H9 (cell line): ENCODE measurements around the gene RGS8. TPM values are rescaled to one million over a fixed set of nuclear protein-coding genes. Genes with fewer than 3 reads are reported as not detected.
A peak's percentile ranks its signal among the peaks of the same experiment; 100 is the strongest.

Experiments
- DNase-seq: peaks from one replicate; pipeline ENCODE4 v3.0.0-alpha.2; 2017
- H2AFZ ChIP-seq: one replicate; pipeline ENCODE4 v1.6.1; 2013; ENCODE audit warnings: mild to moderate bottlenecking, low read length, control low read depth, moderate library complexity
- H2AK5ac ChIP-seq: 2 replicates; pipeline ENCODE4 v1.6.1; 2013; ENCODE audit warnings: low read length, control low read depth, mixed read lengths; ENCODE audit not compliant: insufficient read length
- H2BK120ac ChIP-seq: one replicate; pipeline ENCODE4 v1.6.1; 2013; ENCODE audit warnings: low read depth, mild to moderate bottlenecking, low read length, control low read depth, inconsistent platforms; ENCODE audit not compliant: poor library complexity, severe bottlenecking
- H2BK12ac ChIP-seq: 2 replicates; pipeline ENCODE4 v1.6.1; 2013; ENCODE audit warnings: low read length, control low read depth, mixed read lengths, low read depth; ENCODE audit not compliant: insufficient read length
- H2BK15ac ChIP-seq: 2 replicates; pipeline ENCODE4 v1.6.1; 2013; ENCODE audit warnings: low read depth, low read length, control low read depth
- H2BK20ac ChIP-seq: one replicate; pipeline ENCODE4 v1.6.1; 2013; ENCODE audit warnings: low read depth, mild to moderate bottlenecking, low read length, control low read depth, inconsistent platforms; ENCODE audit not compliant: poor library complexity, severe bottlenecking
- H2BK5ac ChIP-seq: 2 replicates; pipeline ENCODE4 v1.6.1; 2013; ENCODE audit warnings: low read length, control low read depth, mixed read lengths; ENCODE audit not compliant: insufficient read length
- H3K14ac ChIP-seq: 2 replicates; pipeline ENCODE4 v1.6.1; 2013; ENCODE audit warnings: low read length, control low read depth; ENCODE audit not compliant: insufficient read depth
- H3K18ac ChIP-seq: 2 replicates; pipeline ENCODE4 v1.6.1; 2013; ENCODE audit warnings: low read depth, mild to moderate bottlenecking, mixed read lengths, low read length, control low read depth; ENCODE audit not compliant: insufficient read length
- H3K23ac ChIP-seq: 2 replicates; pipeline ENCODE4 v1.6.1; 2013; ENCODE audit warnings: low read length, control low read depth, mixed read lengths, low read depth; ENCODE audit not compliant: insufficient read length
- H3K23me2 ChIP-seq: 2 replicates; pipeline ENCODE4 v1.6.1; 2013; ENCODE audit warnings: low read depth, mild to moderate bottlenecking, mixed read lengths, low read length, control low read depth; ENCODE audit not compliant: insufficient read length, poor library complexity, severe bottlenecking
- H3K27ac ChIP-seq: 2 replicates; pipeline ENCODE4 v1.5.1; 2013; ENCODE audit warnings: low read length, control low read depth, mixed read lengths, low read depth; ENCODE audit not compliant: insufficient read length
- H3K27me3 ChIP-seq: 2 replicates; pipeline ENCODE4 v1.6.1; 2013; ENCODE audit warnings: low read length, control low read depth, inconsistent platforms; ENCODE audit not compliant: insufficient read depth
- H3K4ac ChIP-seq: 2 replicates; pipeline ENCODE4 v1.6.1; 2013; ENCODE audit warnings: low read depth, mild to moderate bottlenecking, control low read depth, inconsistent platforms, low read length, moderate library complexity
- H3K4me1 ChIP-seq: 2 replicates; pipeline ENCODE4 v1.6.1; 2013; ENCODE audit warnings: low read length, control low read depth, inconsistent platforms; ENCODE audit not compliant: insufficient read depth
- H3K4me2 ChIP-seq: 2 replicates; pipeline ENCODE4 v1.6.1; 2013; ENCODE audit warnings: low read length, control low read depth, mixed read lengths; ENCODE audit not compliant: insufficient read length, insufficient read depth
- H3K56ac ChIP-seq: 2 replicates; pipeline ENCODE4 v1.6.1; 2013; ENCODE audit warnings: low read depth, mild to moderate bottlenecking, mixed read lengths, low read length, control low read depth; ENCODE audit not compliant: insufficient read length
- H3K79me1 ChIP-seq: 2 replicates; pipeline ENCODE4 v1.6.1; 2013; ENCODE audit warnings: low read depth, mild to moderate bottlenecking, moderate library complexity, low read length, control low read depth, inconsistent platforms; ENCODE audit not compliant: insufficient read depth, poor library complexity, severe bottlenecking
- H3K79me2 ChIP-seq: 2 replicates; pipeline ENCODE4 v1.6.1; 2013; ENCODE audit warnings: low read length, control low read depth, inconsistent platforms; ENCODE audit not compliant: insufficient read depth
- H3K9ac ChIP-seq: 2 replicates; pipeline ENCODE4 v1.6.1; 2013; ENCODE audit warnings: low read length, control low read depth, mixed read lengths; ENCODE audit not compliant: insufficient read length; ENCODE audit errors: extremely low read depth
- H3K9me3 ChIP-seq: one replicate; pipeline ENCODE4 v1.6.1; 2013; ENCODE audit warnings: low read depth, low read length, inconsistent platforms; ENCODE audit not compliant: control insufficient read depth
- H3T11ph ChIP-seq: one replicate; pipeline ENCODE4 v1.6.1; 2013; ENCODE audit warnings: mild to moderate bottlenecking, low read length, control low read depth, inconsistent platforms
- H4K20me1 ChIP-seq: one replicate; pipeline ENCODE4 v1.6.1; 2013; ENCODE audit not compliant: control insufficient read depth, insufficient read length, insufficient read depth
- H4K5ac ChIP-seq: 2 replicates; pipeline ENCODE4 v1.6.1; 2013; ENCODE audit warnings: low read depth, mild to moderate bottlenecking, mixed read lengths, low read length, control low read depth; ENCODE audit not compliant: insufficient read length
- H4K8ac ChIP-seq: replicated peaks from 2 replicates; pipeline ENCODE4 v1.6.1; 2013; ENCODE audit warnings: low read length, control low read depth, mixed read lengths, low read depth; ENCODE audit not compliant: insufficient read length
- H4K91ac ChIP-seq: 2 replicates; pipeline ENCODE4 v1.6.1; 2013; ENCODE audit warnings: low read depth, mild to moderate bottlenecking, moderate library complexity, mixed read lengths, low read length, control low read depth; ENCODE audit not compliant: insufficient read length
- H3K27ac Mint-ChIP-seq, 3 experiments: 2 replicates in 2 of 3; 3 replicates in 1 of 3; pipeline ENCODE4 v1.8.0; 2020 to 2021; ENCODE audit warnings: mixed read lengths in 3 of 3, mild to moderate bottlenecking in 1 of 3, moderate library complexity in 1 of 3
- H3K27me3 Mint-ChIP-seq: 2 replicates; pipeline ENCODE4 v1.8.0; 2021; ENCODE audit warnings: low read depth, mild to moderate bottlenecking, moderate library complexity, mixed read lengths
- H3K36me3 Mint-ChIP-seq, 3 experiments: 2 replicates in 2 of 3; 3 replicates in 1 of 3; pipeline ENCODE4 v1.8.0; 2020 to 2021; ENCODE audit warnings: low read depth in 3 of 3, mixed read lengths in 3 of 3; ENCODE audit not compliant: insufficient read depth in 1 of 3
- H3K4me1 Mint-ChIP-seq, 2 experiments: 2 replicates each; pipeline ENCODE4 v1.8.0; 2020; ENCODE audit warnings: mixed read lengths in 2 of 2
- H3K4me3 Mint-ChIP-seq, 2 experiments: 2 replicates in 1 of 2; 3 replicates in 1 of 2; pipeline ENCODE4 v1.8.0; 2020 to 2021; ENCODE audit warnings: mild to moderate bottlenecking in 2 of 2, mixed read lengths in 2 of 2, moderate library complexity in 1 of 2
- H3K9me3 Mint-ChIP-seq, 2 experiments: 2 replicates in 1 of 2; 3 replicates in 1 of 2; pipeline ENCODE4 v1.8.0; 2020; ENCODE audit warnings: mild to moderate bottlenecking in 2 of 2, mixed read lengths in 2 of 2, moderate library complexity in 1 of 2
- WGBS: extraction: QIAGEN DNeasy Blood & Tissue Kit; methylation state at CpG from one replicate; pipeline ENCODE4 v1.1.7; 2013; ENCODE audit warnings: missing lambda C conversion rate, low lambda C conversion rate, mixed read lengths; ENCODE audit not compliant: insufficient read length; ENCODE audit errors: extremely low coverage; 5-methylcytosine and 5-hydroxymethylcytosine counted together
- total RNA-seq: library from RNA; stranded (reverse); gene quantifications from 2 replicates; pipeline ENCODE4 v1.2.1, GENCODE V29; 2021
- TF ChIP-seq, protein P1 (sequence below): fragments of 200-600 bp; sonication (generic); conservative IDR thresholded peaks from 3 replicates; pipeline ENCODE4 v1.8.0; 2021; ENCODE audit warnings: antibody characterized with exemption, mild to moderate bottlenecking

Gene RGS8
- total RNA-seq, 1 experiment from 2014 or later = not detected

DNA sequence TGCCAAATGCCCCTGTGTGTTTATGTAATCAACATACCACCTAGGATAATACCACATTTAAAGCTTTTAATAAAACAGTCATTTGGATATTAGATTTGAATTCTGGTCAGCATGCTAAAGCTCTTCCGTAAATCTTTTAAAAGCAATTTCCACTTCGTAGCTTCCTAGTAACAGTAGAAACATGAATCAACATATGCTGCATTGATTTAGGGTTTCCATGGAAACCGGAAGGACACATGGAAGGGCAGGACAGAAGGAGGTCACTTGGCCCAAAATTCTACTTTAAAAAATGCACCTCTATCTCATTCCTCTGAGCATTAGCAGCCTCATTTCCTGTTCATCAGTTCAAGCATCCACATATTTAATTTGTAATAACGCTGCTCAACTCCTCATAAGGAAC, 8.1 kb downstream of the RGS8 start:
- H2AK5ac ChIP-seq = no peak overlapping the region
- H3K18ac ChIP-seq = peak overlapping the region; percentile 52
- no peaks in the 10 kb centered on the region for H3K27me3 ChIP-seq
- H3K9me3 ChIP-seq = no peaks in the 10 kb centered on the region
- no peaks in the 10 kb centered on the region for H3K23me2 ChIP-seq
- no peaks in the 10 kb centered on the region for H3K36me3 Mint-ChIP-seq
- H2BK120ac ChIP-seq = no peak overlapping the region
- no peak for DNase-seq
- TF ChIP-seq, protein P1, sequence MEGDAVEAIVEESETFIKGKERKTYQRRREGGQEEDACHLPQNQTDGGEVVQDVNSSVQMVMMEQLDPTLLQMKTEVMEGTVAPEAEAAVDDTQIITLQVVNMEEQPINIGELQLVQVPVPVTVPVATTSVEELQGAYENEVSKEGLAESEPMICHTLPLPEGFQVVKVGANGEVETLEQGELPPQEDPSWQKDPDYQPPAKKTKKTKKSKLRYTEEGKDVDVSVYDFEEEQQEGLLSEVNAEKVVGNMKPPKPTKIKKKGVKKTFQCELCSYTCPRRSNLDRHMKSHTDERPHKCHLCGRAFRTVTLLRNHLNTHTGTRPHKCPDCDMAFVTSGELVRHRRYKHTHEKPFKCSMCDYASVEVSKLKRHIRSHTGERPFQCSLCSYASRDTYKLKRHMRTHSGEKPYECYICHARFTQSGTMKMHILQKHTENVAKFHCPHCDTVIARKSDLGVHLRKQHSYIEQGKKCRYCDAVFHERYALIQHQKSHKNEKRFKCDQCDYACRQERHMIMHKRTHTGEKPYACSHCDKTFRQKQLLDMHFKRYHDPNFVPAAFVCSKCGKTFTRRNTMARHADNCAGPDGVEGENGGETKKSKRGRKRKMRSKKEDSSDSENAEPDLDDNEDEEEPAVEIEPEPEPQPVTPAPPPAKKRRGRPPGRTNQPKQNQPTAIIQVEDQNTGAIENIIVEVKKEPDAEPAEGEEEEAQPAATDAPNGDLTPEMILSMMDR = no peak
- no peak overlapping the region for H4K5ac ChIP-seq
- H2BK20ac ChIP-seq = no peak overlapping the region
- H3K4me1 ChIP-seq = no peaks in the 10 kb centered on the region; the same call in 1 of the 2 replicates
- H3K9me3 Mint-ChIP-seq = no peaks in the 10 kb centered on the region
- H3K79me1 ChIP-seq = no peaks in the 10 kb centered on the region
- no peak overlapping the region for H3K4me2 ChIP-seq
- no CpG with 5 or more reads among the region's 4 CpGs for WGBS
- no peak overlapping the region for H3K27ac ChIP-seq
- H3K4me1 Mint-ChIP-seq = peaks cover 26 to 37% of the 10 kb centered on the region in 2 experiments
- no peak overlapping the region for H3T11ph ChIP-seq
- H2BK5ac ChIP-seq = no peak overlapping the region
- H2BK15ac ChIP-seq = no peak overlapping the region
- H3K27me3 Mint-ChIP-seq = peaks cover 10% of the 10 kb centered on the region
- peak overlapping the region; percentile 32; the same call in 1 of the 2 replicates for H3K14ac ChIP-seq
- no peak overlapping the region for H3K56ac ChIP-seq
- no peak overlapping the region; the same call in 1 of the 2 replicates for H3K4ac ChIP-seq
- H4K8ac ChIP-seq = no peak overlapping the region
- H3K4me3 Mint-ChIP-seq = no peak overlapping the region
- H2AFZ ChIP-seq = no peak overlapping the region
- H3K23ac ChIP-seq = no peak overlapping the region
- H4K20me1 ChIP-seq = no peaks in the 10 kb centered on the region
- no peak overlapping the region for H3K27ac Mint-ChIP-seq
- no peak overlapping the region for H3K9ac ChIP-seq
- no peak overlapping the region for H4K91ac ChIP-seq
- no peaks in the 10 kb centered on the region for H3K79me2 ChIP-seq
- H2BK12ac ChIP-seq = no peak overlapping the region
